SK-N-SH (cell line): ENCODE results near the gene PHPT1. TPM values are rescaled to one million over a fixed set of nuclear protein-coding genes. Genes with fewer than 3 reads are reported as not detected.
"Not testable (repeated sequence)": the region's sequence is repeated elsewhere in the genome, so short reads cannot be mapped to it uniquely, and the experiment has no call there.

Source experiments
- CTCF ChIA-PET: fragments of 300-600, 350-600 bp; formaldehyde crosslinking; extraction: SDS; loops from one replicate; lab custom pipeline; 2021; lab: Yijun Ruan, JAX
- POLR2A ChIA-PET: fragments of 350-600 bp; sonication (Branson Sonifier 250); formaldehyde crosslinking; extraction: SDS; loops from one replicate; lab custom pipeline; 2020; ENCODE audit warnings: antibody characterized with exemption, inconsistent platforms; lab: Yijun Ruan, JAX
- DNase-seq: peaks from one replicate; pipeline ENCODE4 v3.0.0; 2012
- H2AFZ ChIP-seq: fragments of 200-600 bp; sonication (generic); 2 replicates; pipeline ENCODE4 v1.8.1; 2016; ENCODE audit warnings: antibody characterized with exemption, mild to moderate bottlenecking, low read depth
- H3F3A ChIP-seq: fragments of 200-600 bp; sonication (generic); replicated peaks from 2 replicates; pipeline ENCODE3; 2016; ENCODE audit warnings: antibody characterized with exemption, mild to moderate bottlenecking; ENCODE audit not compliant: insufficient read depth
- H3K27ac ChIP-seq, 2 experiments: fragments of 200-500 bp in 1 of 2; fragments of 200-600 bp in 1 of 2; sonication (Bioruptor generic) in 1 of 2; sonication (generic), shearing (Covaris generic) in 1 of 2; 2 replicates each; pipeline versions ENCODE4 v1.5.1 to v1.6.1; 2014 to 2016; ENCODE audit warnings: low read depth in 2 of 2, inconsistent platforms in 1 of 2, low read length in 1 of 2, mild to moderate bottlenecking in 1 of 2, mixed read lengths in 1 of 2
- H3K27me3 ChIP-seq: fragments of 200-600 bp; sonication (generic), shearing (Covaris generic); 2 replicates; pipeline ENCODE4 v1.6.1; 2016; ENCODE audit warnings: mixed run types; ENCODE audit not compliant: insufficient read depth
- H3K36me3 ChIP-seq, 2 experiments: fragments of 200-500 bp in 1 of 2; fragments of 200-600 bp in 1 of 2; sonication (Bioruptor generic) in 1 of 2; sonication (generic) in 1 of 2; replicated peaks in 1 of 2; 2 replicates each; pipeline versions ENCODE3 to v1.5.1; 2014 to 2016; ENCODE audit warnings: low read length in 1 of 2, mild to moderate bottlenecking in 1 of 2; ENCODE audit not compliant: insufficient read depth in 2 of 2, control insufficient read depth in 1 of 2
- H3K4me1 ChIP-seq, 2 experiments: fragments of 200-500 bp in 1 of 2; fragments of 200-600 bp in 1 of 2; sonication (Bioruptor generic) in 1 of 2; sonication (generic), shearing (Covaris generic) in 1 of 2; 2 replicates each; pipeline versions ENCODE4 v1.5.1 to v1.6.1; 2014 to 2016; ENCODE audit warnings: low read depth in 1 of 2, low read length in 1 of 2, mixed run types in 1 of 2; ENCODE audit not compliant: insufficient read depth in 2 of 2, control insufficient read depth in 1 of 2
- H3K4me2 ChIP-seq: fragments of 200-600 bp; sonication (generic), shearing (Covaris generic); 2 replicates; pipeline ENCODE4 v1.6.1; 2017; ENCODE audit warnings: mixed run types
- H3K4me3 ChIP-seq, 2 experiments: fragments of 200-500 bp in 1 of 2; fragments of 200-600 bp in 1 of 2; sonication (Bioruptor generic) in 1 of 2; sonication (generic), shearing (Covaris generic) in 1 of 2; 2 replicates each; pipeline versions ENCODE4 v1.5.1 to v1.8.1; 2014 to 2016; ENCODE audit warnings: low read depth in 2 of 2, inconsistent platforms in 1 of 2, low read length in 1 of 2, mild to moderate bottlenecking in 1 of 2, mixed read lengths in 1 of 2, moderate library complexity in 1 of 2
- H3K79me2 ChIP-seq: fragments of 200-600 bp; sonication (generic); 2 replicates; pipeline ENCODE4 v1.8.1; 2017; ENCODE audit warnings: mild to moderate bottlenecking; ENCODE audit not compliant: insufficient read depth
- H3K9ac ChIP-seq: fragments of 200-600 bp; sonication (generic); 2 replicates; pipeline ENCODE4 v1.6.1; 2017; ENCODE audit warnings: mixed run types
- H3K9me2 ChIP-seq: fragments of 200-600 bp; sonication (generic); 2 replicates; pipeline ENCODE4 v1.6.1; 2017; ENCODE audit warnings: mixed run types
- H3K9me3 ChIP-seq: fragments of 200-600 bp; sonication (generic); 2 replicates; pipeline ENCODE4 v1.6.1; 2017; ENCODE audit warnings: mixed run types, mild to moderate bottlenecking, moderate library complexity
- H4K20me1 ChIP-seq: fragments of 200-600 bp; sonication (generic); 2 replicates; pipeline ENCODE4 v1.6.1; 2017; ENCODE audit warnings: mild to moderate bottlenecking, mixed run types; ENCODE audit not compliant: insufficient read depth
- CTCF ChIP-seq: fragments of 200-600 bp; sonication (generic); IDR thresholded peaks from 2 replicates; pipeline ENCODE4 v1.6.1; 2017; ENCODE audit warnings: antibody characterized with exemption, mild to moderate bottlenecking, moderate library complexity
- ELF1 ChIP-seq: IDR thresholded peaks from 2 replicates; pipeline ENCODE4 v1.4.0; 2012
- FOSL2 ChIP-seq: IDR thresholded peaks from 2 replicates; pipeline ENCODE4 v1.4.0; 2012; ENCODE audit warnings: low read depth, mild to moderate bottlenecking, moderate library complexity, borderline replicate concordance
- FOXJ3 ChIP-seq: sonication (generic); formaldehyde crosslinking; IDR thresholded peaks from 2 replicates; pipeline ENCODE4 v1.5.1; 2020; ENCODE audit warnings: mild to moderate bottlenecking, missing genetic modification reagents
- FOXM1 ChIP-seq: IDR thresholded peaks from 2 replicates; pipeline ENCODE4 v1.4.0; 2012; ENCODE audit warnings: low read depth, mild to moderate bottlenecking
- GABPA ChIP-seq: IDR thresholded peaks from 2 replicates; pipeline ENCODE4 v1.4.0; 2012; ENCODE audit warnings: low read depth, mild to moderate bottlenecking
- GATA2 ChIP-seq: sonication (generic); formaldehyde crosslinking; IDR thresholded peaks from 2 replicates; pipeline ENCODE4 v1.5.0; 2020; ENCODE audit warnings: mild to moderate bottlenecking, missing genetic modification reagents
- MEF2A ChIP-seq: IDR thresholded peaks from 2 replicates; pipeline ENCODE4 v1.4.0; 2012; ENCODE audit warnings: low read depth, borderline replicate concordance
- NFIC ChIP-seq: IDR thresholded peaks from 2 replicates; pipeline ENCODE4 v1.4.0; 2012; ENCODE audit warnings: borderline replicate concordance
- NRF1 ChIP-seq: IDR thresholded peaks from 2 replicates; pipeline ENCODE4 v1.6.1; 2012; ENCODE audit warnings: low read depth, mild to moderate bottlenecking, low read length
- PBX3 ChIP-seq: IDR thresholded peaks from 2 replicates; pipeline ENCODE4; 2012
- POLR2AphosphoS5 ChIP-seq: IDR thresholded peaks from 2 replicates; pipeline ENCODE4 v1.6.1; 2012; ENCODE audit warnings: low read depth, low read length
- RAD21 ChIP-seq: IDR thresholded peaks from 2 replicates; pipeline ENCODE4 v1.6.1; 2012; ENCODE audit warnings: mild to moderate bottlenecking, low read length
- RXRA ChIP-seq: IDR thresholded peaks from 2 replicates; pipeline ENCODE4 v1.4.0; 2012; ENCODE audit warnings: low read depth, mild to moderate bottlenecking, borderline replicate concordance
- TAF1 ChIP-seq: IDR thresholded peaks from 2 replicates; pipeline ENCODE4 v1.6.1; 2012; ENCODE audit warnings: low read depth, mild to moderate bottlenecking, low read length, moderate library complexity, borderline replicate concordance
- USF1 ChIP-seq: IDR thresholded peaks from 2 replicates; pipeline ENCODE4 v1.4.0; 2012; ENCODE audit warnings: low read depth, borderline replicate concordance
- ZBTB33 ChIP-seq: IDR thresholded peaks from 2 replicates; pipeline ENCODE4 v1.4.0; 2012; ENCODE audit warnings: low read depth, borderline replicate concordance
- WGBS: methylation state at CpG from one replicate; pipeline ENCODE4 v1.1.6; 2017; ENCODE audit warnings: low lambda C conversion rate; 5-methylcytosine and 5-hydroxymethylcytosine counted together
- polyA plus RNA-seq, 3 experiments: library from polyadenylated mRNA; depleted of rRNA; stranded (reverse); fragments of >200 nt; gene quantifications; 2 replicates each; pipeline ENCODE4 v1.2.3, GENCODE V29; 2012

Gene PHPT1
- polyA plus RNA-seq, 1 of the 3 experiments (the other 2 are of a cell fraction), result 517 TPM

- H3K9me3 ChIP-seq, result no peaks in the 10 kb centered on the region
- CTCF ChIA-PET, result no interaction called here
- POLR2A ChIA-PET, result interaction anchor here (0.7 to 1.0 kb wide), 3 partner anchors 16 to 20 kb away, joined by 3 to 5 read pairs (median 4); partner anchors contain the start of gene TRAF2
- peak overlapping the region; percentile 89 for H3K4me2 ChIP-seq
- peaks cover 23 to 31% of the 10 kb centered on the region in 2 experiments for H3K36me3 ChIP-seq
- no peak for TF ChIP-seq RAD21
- no peak for TF ChIP-seq PBX3
- no peak for TF ChIP-seq GATA2 (CRISPR knock-in tag)
- no peak for TF ChIP-seq NFIC
- no peak for TF ChIP-seq ELF1
- no peak for TF ChIP-seq FOXJ3 (CRISPR knock-in tag)
- TF ChIP-seq ZBTB33, result no peak
- no peak for TF ChIP-seq USF1
- no peak for TF ChIP-seq FOSL2
- no peak for TF ChIP-seq NRF1
- TF ChIP-seq CTCF, result no peak
- no peak for TF ChIP-seq POLR2AphosphoS5
- TF ChIP-seq FOXM1, result no peak
- no peak for TF ChIP-seq RXRA
- no peak for TF ChIP-seq TAF1
- no peak for TF ChIP-seq GABPA
- no peak for TF ChIP-seq MEF2A
- TF ChIP-seq, all 33 proteins: peak for 0
- Histone ChIP-seq H3F3A (no peaks in the 10 kb centered on the region), H3K79me2 (peaks cover 43% of the 10 kb centered on the region), H3K4me3 (peak overlapping the region; percentile 69 to 83), H3K9ac (peak overlapping the region; percentile 94), H3K4me1 (peaks cover 6 to 9% of the 10 kb centered on the region in 2 experiments; a peak in 1 of 4 replicates), H3K27me3 (no peaks in the 10 kb centered on the region), H4K20me1 (no peaks in the 10 kb centered on the region), H3K27ac (peak overlapping the region; percentile 57 to 70), H3K9me2 (no peaks in the 10 kb centered on the region), H2AFZ (no peak overlapping the region)
- peak; percentile 78 for DNase-seq
- WGBS, result 2% methylated on average over 15 of the region's 20 CpGs
Observed at GRCh38 chr9:136865768-136866103, 16.5 kb downstream of the PHPT1 start.

- Histone ChIP-seq H3K79me2 (peaks cover 43% of the 10 kb centered on the region), H3K9ac (peak overlapping the region; percentile 34; the same call in 1 of the 2 replicates), H3K36me3 (peaks cover 22 to 23% of the 10 kb centered on the region in 2 experiments), H3K4me3 (peak overlapping the region; percentile 58 to 69; a peak in 3 of 4 replicates), H2AFZ (0 out of 2 replicates have a peak overlapping the region, but pooled peaks have one; percentile 78), H3K4me2 (peak overlapping the region; percentile 52; the same call in 1 of the 2 replicates)
- H3K27ac ChIP-seq, H3K27me3 ChIP-seq, H4K20me1 ChIP-seq, CTCF ChIA-PET, DNase-seq, H3F3A ChIP-seq, H3K9me2 ChIP-seq, H3K4me1 ChIP-seq, POLR2A ChIA-PET, H3K9me3 ChIP-seq: not testable (repeated sequence)
- WGBS, result 91% methylated on average over 29 of the region's 29 CpGs
Observed at GRCh38 chr9:136866898-136867421, 17.8 kb downstream of the PHPT1 start.
